Activated CD4-positive, alpha-beta T cell treated with anti-CD3 and anti-CD28 coated beads for 36 hours (primary cell): ENCODE measurements around the gene B3GLCT. TPM values are rescaled to one million over a fixed set of nuclear protein-coding genes. Genes with fewer than 3 reads are reported as not detected.
"Not testable (repeated sequence)": the region's sequence is repeated elsewhere in the genome, so short reads cannot be mapped to it uniquely, and the experiment has no call there.

Experiments
- ATAC-seq: fragments of 200-7000 bp; cut with Tn5 transposase; one replicate; pipeline ENCODE4 v1.10.0; 2021; ENCODE audit warnings: mild to moderate bottlenecking, moderate library complexity
- CTCF ChIA-PET: fragments of 350-600 bp; sonication (Branson Sonifier 250); formaldehyde crosslinking; loops from one replicate; lab custom pipeline; 2021; ENCODE audit warnings: antibody characterized with exemption; lab: Charles Lee
- POLR2A ChIA-PET: fragments of 350-600 bp; sonication (Branson Sonifier 250); formaldehyde crosslinking; loops from one replicate; lab custom pipeline; 2021; ENCODE audit warnings: antibody characterized with exemption, inconsistent platforms; lab: Charles Lee
- DNase-seq: peaks from one replicate; pipeline ENCODE4 v3.0.0-alpha.2; 2020
- H3K27ac Mint-ChIP-seq: one replicate; pipeline ENCODE4 v1.8.0; 2021; ENCODE audit warnings: mixed read lengths
- H3K27me3 Mint-ChIP-seq: one replicate; pipeline ENCODE4 v1.8.0; 2021; ENCODE audit warnings: mixed read lengths
- H3K36me3 Mint-ChIP-seq: one replicate; pipeline ENCODE4 v1.8.0; 2021; ENCODE audit warnings: low read depth, mixed read lengths
- H3K4me1 Mint-ChIP-seq: one replicate; pipeline ENCODE4 v1.8.0; 2021; ENCODE audit warnings: mixed read lengths
- H3K4me3 Mint-ChIP-seq: one replicate; pipeline ENCODE4 v1.8.0; 2021; ENCODE audit warnings: mild to moderate bottlenecking, moderate library complexity, mixed read lengths
- H3K9me3 Mint-ChIP-seq: one replicate; pipeline ENCODE4 v1.8.0; 2021; ENCODE audit warnings: low read depth, mixed read lengths
- intact Hi-C, 2 experiments: fragments of 100-400 bp; cut with DNase I in 1 of 2; cut with micrococcal nuclease in 1 of 2; formaldehyde crosslinking; loops; one replicate each; pipeline versions ENCODE4 v1.14.2 to v1.15.1; 2022 to 2024; cut with DNase I, micrococcal nuclease
- total RNA-seq, 2 experiments: library from RNA; stranded (reverse); gene quantifications; one replicate each; pipeline ENCODE4 v1.2.3, GENCODE V29; 2021

The B3GLCT gene
- total RNA-seq, 2 experiments from 2014 or later: 2.1 to 2.4 TPM

DNA sequence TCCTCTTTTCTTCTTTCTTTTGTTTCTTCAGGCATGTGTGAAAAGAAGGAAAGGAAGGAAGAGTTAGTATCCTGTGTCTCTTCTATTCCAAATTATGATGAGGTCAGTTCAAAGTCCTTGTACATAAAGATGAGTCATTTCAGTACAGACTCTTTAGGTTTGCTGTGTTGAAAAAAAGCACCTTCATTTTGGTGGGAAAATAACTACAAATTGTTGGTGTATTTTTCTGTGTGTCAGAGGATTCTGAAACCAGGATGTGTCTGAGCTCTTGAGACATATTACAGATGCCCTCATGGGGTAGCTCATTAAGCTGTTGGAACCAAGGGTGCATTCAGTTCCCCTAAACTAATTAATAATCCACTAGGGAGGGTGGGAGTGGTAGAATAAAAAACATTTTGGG is 32.3 kb upstream of the B3GLCT start:
- Mint-ChIP-seq H3K4me3 (no peak overlapping the region), H3K27ac (no peak overlapping the region), H3K36me3 (no peaks in the 10 kb centered on the region), H3K4me1 (peaks cover 11% of the 10 kb centered on the region), H3K9me3 (no peaks in the 10 kb centered on the region), H3K27me3 (no peaks in the 10 kb centered on the region)
- ATAC-seq (peak; percentile 36), DNase-seq (no peak)
- ChIA-PET POLR2A (no interaction called here), CTCF (interaction anchor here (0.6 to 1.4 kb wide), 2 partner anchors 17 to 26 kb away, joined by 3 read pairs; no protein-coding TSS in a partner anchor)
- intact Hi-C loops: loop anchor here in 1 of 2 experiments (1.0 to 10.0 kb wide), 2 partner anchors 31 to 1313 kb away; partner anchors contain the start of gene UBL3

DNA sequence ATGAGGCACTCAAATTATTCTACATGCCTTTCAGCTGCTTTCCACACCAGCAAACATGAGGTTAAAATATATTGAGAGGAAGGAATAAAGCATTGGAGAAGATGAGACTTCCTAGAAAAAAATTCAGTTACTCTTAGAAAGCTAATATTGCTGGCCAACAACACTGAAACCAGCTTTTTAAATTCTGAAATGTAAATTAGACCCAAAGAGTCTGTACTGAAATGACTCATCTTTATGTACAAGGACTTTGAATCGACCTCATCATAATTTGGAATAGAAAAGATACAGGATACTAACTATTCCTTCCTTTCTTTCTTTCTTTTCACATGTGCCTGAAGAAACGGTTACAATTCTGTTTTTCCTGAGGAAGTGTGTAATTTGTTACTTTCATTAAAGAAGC is 31.6 kb upstream of the B3GLCT start:
- Mint-ChIP-seq H3K36me3 (no peaks in the 10 kb centered on the region), H3K4me1 (peaks cover 8% of the 10 kb centered on the region), H3K27me3 (peaks cover 3% of the 10 kb centered on the region), H3K9me3 (no peaks in the 10 kb centered on the region), H3K4me3 (no peak overlapping the region), H3K27ac (no peak overlapping the region)
- ChIA-PET CTCF (interaction anchor here (1.4 kb wide), 1 partner anchor 18 kb away, joined by 3 read pairs; no protein-coding TSS in a partner anchor), POLR2A (no interaction called here)
- intact Hi-C loops: loop anchor here in 1 of 2 experiments (10.0 kb wide), 1 partner anchor 1313 kb away; the partner anchor contains the start of gene UBL3
- DNase-seq: no peak
- no peak for ATAC-seq

DNA sequence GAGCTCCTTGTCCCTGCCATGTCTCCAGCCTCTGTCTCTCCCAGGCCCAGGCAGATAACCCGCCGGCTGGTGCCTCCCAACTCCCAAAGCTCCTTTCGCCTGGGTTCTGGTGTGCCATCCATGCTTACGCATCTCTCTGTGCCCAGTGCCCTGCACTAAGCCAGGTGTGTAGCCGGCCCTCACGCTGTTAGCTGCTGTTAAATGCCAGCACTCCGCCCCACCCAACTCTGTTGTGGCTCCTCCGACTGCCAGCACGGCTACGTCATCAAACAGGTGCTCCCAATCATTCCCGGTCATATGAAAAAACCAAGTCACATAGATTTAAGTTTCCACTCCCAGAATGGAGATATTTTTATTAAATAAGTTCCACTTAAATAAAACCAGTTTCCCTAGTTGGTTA is 31.0 kb upstream of the B3GLCT start:
- H3K36me3 Mint-ChIP-seq: no peaks in the 10 kb centered on the region
- intact Hi-C loops: loop anchor here in 1 of 2 experiments (10.0 kb wide), 1 partner anchor 1314 kb away; the partner anchor contains the start of gene UBL3
- H3K27ac Mint-ChIP-seq: no peak overlapping the region

DNA sequence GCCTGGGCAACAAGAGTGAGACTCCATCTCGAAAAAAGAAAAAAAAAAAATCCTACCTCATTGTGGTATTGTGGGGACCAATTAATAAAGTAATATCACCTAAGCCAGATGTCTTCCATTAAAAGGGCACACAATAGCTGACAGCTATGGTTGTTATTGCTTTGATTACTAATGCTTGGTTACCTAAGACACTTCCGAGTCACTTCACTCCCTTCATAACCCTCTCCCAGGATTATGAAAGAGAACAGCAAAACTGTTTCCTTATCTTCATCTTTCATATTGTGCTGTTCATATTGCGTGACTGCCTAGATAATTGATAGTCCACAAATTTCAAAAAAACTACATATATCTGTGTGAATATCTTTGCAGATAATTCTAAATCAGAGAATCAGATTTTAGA is 27.8 kb upstream of the B3GLCT start:
- Mint-ChIP-seq H3K27me3 (peaks cover 5% of the 10 kb centered on the region), H3K4me1 (peaks cover 2% of the 10 kb centered on the region), H3K36me3 (no peaks in the 10 kb centered on the region), H3K27ac (no peak overlapping the region), H3K4me3 (no peak overlapping the region), H3K9me3 (no peaks in the 10 kb centered on the region)
- CTCF ChIA-PET: no interaction called here
- intact Hi-C loops: no loop called here
- ATAC-seq: no peak
- DNase-seq: no peak
- POLR2A ChIA-PET: no interaction called here

More for the DNA sequence above, 31.0 kb upstream of the B3GLCT start:
- DNase-seq (no peak), ATAC-seq (no peak)
- Mint-ChIP-seq H3K27me3 (peaks cover 5% of the 10 kb centered on the region), H3K9me3 (no peaks in the 10 kb centered on the region), H3K4me1 (peaks cover 3% of the 10 kb centered on the region), H3K4me3 (no peak overlapping the region)
- ChIA-PET POLR2A (interaction anchor here (0.7 kb wide), 1 partner anchor 782 kb away, joined by 4 read pairs; no protein-coding TSS in a partner anchor), CTCF (no interaction called here)

DNA sequence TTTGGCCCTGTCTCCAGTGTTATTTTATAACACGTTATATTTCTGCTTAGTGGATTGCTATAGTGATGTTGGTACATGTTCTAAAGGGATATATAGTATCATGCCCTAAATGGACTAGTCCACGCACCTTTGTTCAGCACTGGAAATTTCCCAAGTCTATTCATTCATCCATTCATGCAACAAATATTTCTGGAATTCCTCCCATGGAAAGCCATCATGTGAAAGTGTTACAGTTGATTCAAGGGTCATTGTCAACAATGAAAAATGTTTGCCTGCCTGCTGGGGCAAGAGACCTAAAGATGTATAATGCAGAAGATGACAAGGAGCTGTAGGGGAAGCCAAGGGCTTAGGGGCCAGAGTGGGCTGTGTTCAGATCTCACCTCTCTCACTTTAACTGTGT is 27.2 kb upstream of the B3GLCT start:
- Mint-ChIP-seq H3K4me3 (no peak overlapping the region), H3K36me3 (no peaks in the 10 kb centered on the region), H3K9me3 (no peaks in the 10 kb centered on the region), H3K27ac (no peak overlapping the region), H3K27me3 (peaks cover 5% of the 10 kb centered on the region), H3K4me1 (peaks cover 2% of the 10 kb centered on the region)
- DNase-seq: no peak
- POLR2A ChIA-PET: no interaction called here
- ATAC-seq: no peak
- intact Hi-C loops: no loop called here
- CTCF ChIA-PET: no interaction called here

DNA sequence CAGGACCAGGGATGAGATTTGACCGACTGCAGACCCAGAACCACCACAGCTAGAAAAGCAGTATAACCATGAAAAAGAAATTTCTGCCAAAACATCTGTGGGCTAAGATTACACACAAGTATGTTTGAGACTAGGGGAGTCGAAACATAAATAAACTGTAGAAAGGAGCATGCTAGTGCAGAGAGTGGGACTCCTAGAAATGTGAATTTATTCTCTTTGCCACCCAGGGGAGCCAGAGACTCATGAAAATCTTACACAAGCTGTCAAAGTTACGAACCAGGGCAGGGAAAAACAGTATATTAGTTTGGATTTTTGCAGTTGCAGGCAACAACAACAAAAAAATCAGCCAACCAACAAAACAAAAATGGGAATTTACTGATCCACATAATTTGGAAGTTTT is 25.8 kb upstream of the B3GLCT start:
- CTCF ChIA-PET: no interaction called here
- ATAC-seq (no peak), DNase-seq (no peak)
- H3K27ac Mint-ChIP-seq: no peak overlapping the region
- H3K4me1 Mint-ChIP-seq: no peaks in the 10 kb centered on the region
- POLR2A ChIA-PET: no interaction called here
- H3K4me3 Mint-ChIP-seq: no peak overlapping the region
- peaks cover 2% of the 10 kb centered on the region for H3K9me3 Mint-ChIP-seq
- no peaks in the 10 kb centered on the region for H3K36me3 Mint-ChIP-seq
- intact Hi-C loops: no loop called here
- H3K27me3 Mint-ChIP-seq: peaks cover 5% of the 10 kb centered on the region

DNA sequence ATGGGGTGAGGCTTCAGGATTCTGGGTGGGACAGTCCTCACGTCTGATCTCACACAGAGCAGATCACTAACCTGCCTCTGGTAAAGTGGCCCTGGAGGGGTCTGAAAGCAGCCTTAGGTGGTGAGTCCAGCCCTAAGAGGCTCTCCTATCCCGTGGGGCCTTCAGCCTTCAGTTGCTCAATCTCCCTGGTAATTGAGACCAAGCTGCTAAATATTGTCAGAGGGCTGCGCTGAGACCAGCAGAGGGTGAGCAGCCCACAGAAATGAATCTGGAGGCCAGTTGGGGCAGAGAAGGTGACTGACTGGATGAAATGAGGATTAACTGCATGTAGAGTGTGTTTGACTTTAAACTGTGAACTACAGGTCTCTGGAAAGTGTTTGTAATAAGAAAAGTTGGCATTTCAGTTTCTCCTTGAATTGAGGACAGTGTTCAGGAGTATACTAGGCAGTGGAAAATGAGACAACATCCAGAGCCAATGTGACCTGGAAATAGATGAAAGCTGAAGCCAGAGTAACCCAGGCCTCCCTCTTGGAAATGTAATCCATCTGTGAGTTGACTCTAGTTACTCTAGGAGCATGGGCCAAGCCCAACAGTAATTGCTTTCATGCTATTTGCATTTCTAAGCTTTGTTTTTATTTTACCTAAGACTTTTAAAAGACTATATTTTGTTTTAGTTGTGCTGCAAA is 23.8 kb upstream of the B3GLCT start:
- ChIA-PET CTCF (interaction anchor here (0.8 to 1.1 kb wide), 2 partner anchors 17 to 21 kb away, joined by 3 to 5 read pairs; no protein-coding TSS in a partner anchor), POLR2A (no interaction called here)
- intact Hi-C loops: no loop called here
- no peak overlapping the region for H3K27ac Mint-ChIP-seq
- ATAC-seq: no peak
- peaks cover 2% of the 10 kb centered on the region for H3K9me3 Mint-ChIP-seq
- no peaks in the 10 kb centered on the region for H3K36me3 Mint-ChIP-seq
- no peaks in the 10 kb centered on the region for H3K4me1 Mint-ChIP-seq
- no peak overlapping the region for H3K4me3 Mint-ChIP-seq
- H3K27me3 Mint-ChIP-seq: peaks cover 5% of the 10 kb centered on the region
- DNase-seq: no peak

DNA sequence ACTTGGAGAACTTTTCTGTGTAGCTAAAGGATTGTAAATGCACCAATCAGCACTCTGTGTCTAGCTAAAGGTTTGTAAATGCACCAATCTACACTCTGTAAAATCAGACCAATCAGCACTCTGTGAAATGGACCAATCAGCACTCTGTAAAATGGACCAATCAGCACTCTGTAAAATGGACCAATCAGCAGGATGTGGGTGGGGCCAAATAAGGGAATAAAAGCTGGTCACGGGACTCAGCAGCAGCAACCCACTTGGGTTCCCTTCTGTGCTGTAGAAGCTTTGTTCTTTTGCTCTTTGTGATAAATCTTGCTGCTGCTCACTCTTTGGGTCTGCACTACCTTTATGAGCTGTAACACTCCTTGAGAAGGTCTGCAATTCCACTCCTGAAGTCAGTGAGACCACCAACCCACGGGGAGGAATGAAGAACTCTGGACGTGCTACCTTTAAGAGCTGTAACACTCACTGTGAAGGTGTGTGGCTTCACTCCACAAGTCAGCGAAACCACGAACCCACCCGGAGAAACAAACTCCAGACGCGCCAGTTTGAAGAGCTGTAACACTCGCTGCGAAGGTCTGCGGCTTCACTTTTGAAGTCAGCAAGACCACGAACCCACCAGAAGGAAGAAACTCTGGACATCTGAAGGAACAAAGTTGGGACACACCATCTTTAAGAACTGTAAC is 21.8 kb upstream of the B3GLCT start:
- H3K4me1 Mint-ChIP-seq, ATAC-seq, H3K36me3 Mint-ChIP-seq, intact Hi-C loops, CTCF ChIA-PET, H3K27me3 Mint-ChIP-seq, H3K4me3 Mint-ChIP-seq, H3K27ac Mint-ChIP-seq, DNase-seq, H3K9me3 Mint-ChIP-seq, POLR2A ChIA-PET: not testable (repeated sequence)

DNA sequence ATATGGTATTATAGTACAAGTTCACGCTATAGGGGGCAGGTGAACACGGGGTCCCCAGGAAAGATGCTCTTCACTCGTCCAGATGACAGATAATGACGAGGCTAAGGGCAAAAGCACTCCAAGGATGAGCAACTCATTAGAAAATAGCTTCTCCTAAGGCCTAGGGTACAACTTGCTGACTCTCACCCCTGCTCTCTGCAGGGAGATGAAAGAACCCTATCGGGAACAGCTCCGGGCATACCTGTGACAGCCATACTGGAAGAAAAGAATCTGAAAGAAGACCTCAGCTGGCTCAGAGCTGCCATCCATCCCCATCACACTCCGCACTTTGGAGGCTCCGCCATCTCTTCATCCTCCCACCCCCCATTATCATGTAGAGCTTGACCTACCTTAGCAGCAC is 20.5 kb upstream of the B3GLCT start:
- H3K27me3 Mint-ChIP-seq: no peaks in the 10 kb centered on the region
- no peak for DNase-seq
- ChIA-PET POLR2A (no interaction called here), CTCF (interaction anchor here (1.3 kb wide), 1 partner anchor 11 kb away, joined by 3 read pairs; no protein-coding TSS in a partner anchor)
- H3K4me3 Mint-ChIP-seq: no peak overlapping the region
- ATAC-seq: no peak
- no peaks in the 10 kb centered on the region for H3K4me1 Mint-ChIP-seq
- no peaks in the 10 kb centered on the region for H3K36me3 Mint-ChIP-seq
- intact Hi-C loops: no loop called here
- H3K9me3 Mint-ChIP-seq: peaks cover 2% of the 10 kb centered on the region
- no peak overlapping the region for H3K27ac Mint-ChIP-seq

DNA sequence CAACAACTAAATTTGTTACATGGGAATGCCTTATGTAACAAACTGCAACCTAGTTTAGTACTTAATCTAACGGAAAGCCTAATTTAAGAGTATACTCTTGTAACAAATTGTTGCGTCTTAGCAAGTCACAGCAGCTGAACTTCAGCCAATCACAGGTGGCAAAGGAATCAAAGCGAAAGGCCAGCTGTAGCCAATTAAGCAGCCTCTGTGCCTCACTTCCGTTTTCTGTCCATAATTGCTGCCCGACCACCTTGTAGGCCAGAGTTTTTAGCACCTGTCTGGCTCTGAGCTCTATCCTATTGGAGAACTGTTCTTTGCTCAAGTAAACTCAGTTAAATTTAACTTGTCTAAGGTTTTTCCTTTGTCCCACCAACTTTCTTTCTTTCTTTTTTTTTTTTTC is 20.0 kb upstream of the B3GLCT start:
- ATAC-seq (no peak), DNase-seq (no peak)
- Mint-ChIP-seq H3K4me1 (no peaks in the 10 kb centered on the region), H3K27me3 (no peaks in the 10 kb centered on the region), H3K4me3 (no peak overlapping the region), H3K27ac (no peak overlapping the region), H3K9me3 (peaks cover 2% of the 10 kb centered on the region), H3K36me3 (no peaks in the 10 kb centered on the region)
- POLR2A ChIA-PET: no interaction called here
- intact Hi-C loops: no loop called here
- CTCF ChIA-PET: interaction anchor here (1.3 kb wide), 1 partner anchor 11 kb away, joined by 3 read pairs; no protein-coding TSS in a partner anchor

DNA sequence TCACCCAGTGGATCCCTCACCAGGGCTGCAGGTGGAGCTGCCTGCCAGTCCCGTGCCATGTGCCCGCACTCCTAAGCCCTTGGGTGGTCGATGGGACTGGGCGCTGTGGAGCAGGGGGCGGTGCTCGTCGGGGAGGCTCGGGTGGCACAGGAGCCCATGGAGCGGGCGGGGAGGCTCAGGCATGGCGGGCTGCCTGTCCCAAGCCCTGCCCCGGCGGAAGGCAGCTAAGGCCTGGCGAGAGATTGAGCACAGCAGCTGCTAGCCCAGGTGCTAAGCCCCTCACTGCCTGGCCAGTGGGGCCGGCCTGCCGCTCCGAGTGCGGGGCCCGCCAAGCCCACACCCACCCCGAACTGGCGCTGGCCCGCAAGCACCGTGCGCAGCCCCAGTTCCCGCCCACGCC is 16.8 kb upstream of the B3GLCT start:
- Mint-ChIP-seq H3K27ac (no peak overlapping the region), H3K4me1 (no peaks in the 10 kb centered on the region), H3K9me3 (peaks cover 1% of the 10 kb centered on the region), H3K4me3 (no peak overlapping the region), H3K27me3 (no peaks in the 10 kb centered on the region), H3K36me3 (no peaks in the 10 kb centered on the region)
- DNase-seq: no peak
- no peak for ATAC-seq
- intact Hi-C loops: no loop called here
- ChIA-PET CTCF (no interaction called here), POLR2A (no interaction called here)

DNA sequence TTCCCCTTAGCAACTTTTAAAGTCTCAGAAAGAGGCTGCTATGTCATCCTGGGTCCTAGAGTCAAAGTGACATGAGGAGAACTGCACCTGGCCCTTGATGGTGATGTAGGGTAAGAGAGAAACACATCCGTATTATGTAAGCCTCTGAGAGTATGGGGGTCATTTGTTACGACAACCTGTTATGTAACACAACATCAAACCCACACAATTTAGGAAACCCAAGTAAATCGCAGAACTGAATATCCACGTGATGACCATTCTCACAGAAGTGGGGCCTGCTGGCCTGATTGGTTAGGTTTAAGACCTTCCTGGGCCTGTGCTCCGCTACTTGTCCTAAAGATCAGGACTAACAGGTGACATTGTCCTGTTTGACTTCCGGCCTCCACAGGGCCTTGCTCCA is 15.3 kb upstream of the B3GLCT start:
- no peak overlapping the region for H3K4me3 Mint-ChIP-seq
- ChIA-PET POLR2A (no interaction called here), CTCF (no interaction called here)
- DNase-seq (no peak), ATAC-seq (no peak)
- no peaks in the 10 kb centered on the region for H3K36me3 Mint-ChIP-seq
- no peaks in the 10 kb centered on the region for H3K9me3 Mint-ChIP-seq
- H3K27ac Mint-ChIP-seq: no peak overlapping the region
- no peaks in the 10 kb centered on the region for H3K4me1 Mint-ChIP-seq
- intact Hi-C loops: no loop called here
- no peaks in the 10 kb centered on the region for H3K27me3 Mint-ChIP-seq
